ENCODE measurements around the gene SLC25A25. TPM values are rescaled to one million over a fixed set of nuclear protein-coding genes. Genes with fewer than 3 reads are reported as not detected.

The SLC25A25 gene
- total and polyA plus RNA-seq, 10 donors, result 6.2 to 44.7 (median 23.0) TPM

GRCh38 chr9:128116104-128117083 lies 48.4 kb downstream of the SLC25A25 start:
- peaks cover 0 to 43% (median 22%) of the 10 kb centered on the region in 6 donors for H3K36me3 ChIP-seq
- intact Hi-C loops (cut with DNase I; ENCODE audit: low total_unique reads), result no loop called here
- WGBS, 5 donors, result 76 to 86% (median 79%) methylated on average over 15 to 16 of the region's 16 CpGs
- H3K27ac ChIP-seq, result peak overlapping the region in 5 of 8 donors; percentile 5 to 58 (median 43)
- no peaks in the 10 kb centered on the region for H3K9me3 ChIP-seq
- DNase-seq, result peak; percentile 70
- no peaks in the 10 kb centered on the region for H3K27me3 ChIP-seq (replicated peaks in 1 of 7)
- no peak overlapping the region for H3K4me3 ChIP-seq
- TF ChIP-seq CTCF (IDR thresholded peaks at IDR 0.05 in 8 of 11, conservative IDR thresholded peaks at IDR 0.05 in 3 of 11) (no peak), POLR2A (IDR thresholded peaks at IDR 0.05) (no peak), POLR2AphosphoS5 (IDR thresholded peaks at IDR 0.05) (no peak)
- peaks cover 10 to 43% (median 37%) of the 10 kb centered on the region in 6 donors for H3K4me1 ChIP-seq

- peaks cover 0 to 57% (median 36%) of the 10 kb centered on the region in 6 donors for H3K36me3 ChIP-seq
- no peaks in the 10 kb centered on the region for H3K27me3 ChIP-seq (replicated peaks in 1 of 7)
- TF ChIP-seq POLR2A (IDR thresholded peaks at IDR 0.05) (no peak), POLR2AphosphoS5 (IDR thresholded peaks at IDR 0.05) (peak; percentile 79 to 83 (median 83)), CTCF (IDR thresholded peaks at IDR 0.05 in 8 of 11, conservative IDR thresholded peaks at IDR 0.05 in 3 of 11) (peak; percentile 99 to 100 (median 100))
- no peak overlapping the region for H3K4me3 ChIP-seq
- H3K27ac ChIP-seq, result no peak overlapping the region
- intact Hi-C loops (cut with DNase I; ENCODE audit: low total_unique reads), result no loop called here
- H3K4me1 ChIP-seq, result peaks cover 10 to 43% (median 37%) of the 10 kb centered on the region in 6 donors
- 8 to 18% (median 16%) methylated on average over 24 to 27 of the region's 27 CpGs for WGBS, 5 donors
- DNase-seq, result peak; percentile 99
- no peaks in the 10 kb centered on the region for H3K9me3 ChIP-seq
These were observed 49.8 kb downstream of the SLC25A25 start for GRCh38 chr9:128117613-128118471.

- 53 to 68% (median 59%) methylated on average over 3 of the region's 3 CpGs for WGBS, 5 donors
These were observed 50.4 kb downstream of the SLC25A25 start for GRCh38 chr9:128118472-128118857.

More at GRCh38 chr9:128118472-128118857, 50.4 kb downstream of the SLC25A25 start:
- H3K27me3 ChIP-seq (replicated peaks in 1 of 7), result no peaks in the 10 kb centered on the region
- TF ChIP-seq POLR2AphosphoS5 (IDR thresholded peaks at IDR 0.05) (no peak), POLR2A (IDR thresholded peaks at IDR 0.05) (no peak), CTCF (IDR thresholded peaks at IDR 0.05 in 8 of 11, conservative IDR thresholded peaks at IDR 0.05 in 3 of 11) (no peak)
- no peak overlapping the region for H3K27ac ChIP-seq
- peak; percentile 19 for DNase-seq
- no peak overlapping the region for H3K4me3 ChIP-seq
- H3K4me1 ChIP-seq, result peaks cover 10 to 43% (median 37%) of the 10 kb centered on the region in 6 donors
- H3K9me3 ChIP-seq, result no peaks in the 10 kb centered on the region
- intact Hi-C loops (cut with DNase I; ENCODE audit: low total_unique reads), result no loop called here
- peaks cover 0 to 58% (median 41%) of the 10 kb centered on the region in 6 donors for H3K36me3 ChIP-seq
